Loucy (cell line): ENCODE results near the gene NINL.

ENCODE experiments used
- H2AFZ ChIP-seq: fragments of 200-600 bp; sonication (generic); 2 replicates; pipeline ENCODE4 v1.6.0; 2016; ENCODE audit warnings: antibody characterized with exemption, mild to moderate bottlenecking, low read length, moderate library complexity
- H3F3A ChIP-seq: fragments of 200-600 bp; 2 replicates; pipeline ENCODE4 v1.6.0; 2016; ENCODE audit warnings: antibody characterized with exemption, low read depth, mild to moderate bottlenecking
- H3K27me3 ChIP-seq: fragments of 200-600 bp; sonication (generic); 2 replicates; pipeline ENCODE4 v1.6.1; 2014; ENCODE audit warnings: low read length, mild to moderate bottlenecking; ENCODE audit not compliant: insufficient read depth, poor library complexity, severe bottlenecking
- H3K36me3 ChIP-seq: fragments of 200-600 bp; sonication (generic); 2 replicates; pipeline ENCODE4 v1.6.1; 2016; ENCODE audit warnings: low read length; ENCODE audit not compliant: insufficient read depth
- H3K4me1 ChIP-seq: fragments of 200-600 bp; sonication (generic); 2 replicates; pipeline ENCODE4 v1.5.1; 2014; ENCODE audit warnings: low read length, mild to moderate bottlenecking; ENCODE audit not compliant: insufficient read depth, poor library complexity, severe bottlenecking
- H3K4me2 ChIP-seq: fragments of 200-600 bp; sonication (generic); 2 replicates; pipeline ENCODE4 v1.6.0; 2014; ENCODE audit warnings: antibody characterized with exemption, low read length, low read depth, mild to moderate bottlenecking; ENCODE audit not compliant: poor library complexity, severe bottlenecking
- H3K4me3 ChIP-seq: fragments of 200-600 bp; sonication (generic); 2 replicates; pipeline ENCODE4 v1.5.1; 2014; ENCODE audit warnings: low read length, mild to moderate bottlenecking, mixed read lengths; ENCODE audit not compliant: poor library complexity, severe bottlenecking
- H3K79me2 ChIP-seq: fragments of 200-600 bp; sonication (generic); 2 replicates; pipeline ENCODE4 v1.6.1; 2014; ENCODE audit warnings: low read length; ENCODE audit not compliant: insufficient read depth
- H3K9ac ChIP-seq: fragments of 200-600 bp; sonication (generic); 2 replicates; pipeline ENCODE4 v1.6.0; 2014; ENCODE audit warnings: mild to moderate bottlenecking, low read depth, low read length, moderate library complexity; ENCODE audit not compliant: poor library complexity, severe bottlenecking
- H3K9me2 ChIP-seq: fragments of 200-600 bp; sonication (generic); replicated peaks from 2 replicates; pipeline ENCODE4 v1.6.1; 2016; ENCODE audit warnings: low read depth, low read length, mixed read lengths
- H3K9me3 ChIP-seq: fragments of 200-600 bp; sonication (generic); 2 replicates; pipeline ENCODE4 v1.6.1; 2014; ENCODE audit warnings: mild to moderate bottlenecking, antibody characterized with exemption, low read length, low read depth; ENCODE audit not compliant: insufficient read depth
- H4K20me1 ChIP-seq: fragments of 200-600 bp; sonication (generic); 2 replicates; pipeline ENCODE4 v1.6.0; 2014; ENCODE audit warnings: antibody characterized with exemption, low read length, mild to moderate bottlenecking; ENCODE audit not compliant: insufficient read depth, poor library complexity, severe bottlenecking
- EZH2phosphoT487 ChIP-seq: fragments of 200-600 bp; IDR thresholded peaks from 2 replicates; pipeline ENCODE4 v1.6.1; 2018; ENCODE audit warnings: antibody characterized with exemption, mild to moderate bottlenecking, moderate library complexity, borderline replicate concordance
- TF ChIP-seq, protein P1 (sequence below): fragments of 200-600 bp; sonication (generic); conservative IDR thresholded peaks from 2 replicates; pipeline ENCODE4 v1.5.1; 2014; ENCODE audit warnings: mild to moderate bottlenecking, antibody characterized with exemption, low read length

The NINL gene

GRCh38 chr20:25544734-25545133 is 40.6 kb downstream of the NINL start:
- Histone ChIP-seq H3K27me3 (no peaks in the 10 kb centered on the region), H3K79me2 (peaks cover 19% of the 10 kb centered on the region; the same call in 1 of the 2 replicates), H3K36me3 (peaks cover 6% of the 10 kb centered on the region; the same call in 1 of the 2 replicates), H3K4me2 (no peak overlapping the region), H3F3A (no peaks in the 10 kb centered on the region), H4K20me1 (peaks cover 13% of the 10 kb centered on the region), H3K9me2 (no peaks in the 10 kb centered on the region), H3K9ac (no peak overlapping the region), H3K4me3 (no peak overlapping the region), H3K4me1 (no peaks in the 10 kb centered on the region), H2AFZ (no peak overlapping the region), H3K9me3 (no peaks in the 10 kb centered on the region)
- TF ChIP-seq, protein P1, sequence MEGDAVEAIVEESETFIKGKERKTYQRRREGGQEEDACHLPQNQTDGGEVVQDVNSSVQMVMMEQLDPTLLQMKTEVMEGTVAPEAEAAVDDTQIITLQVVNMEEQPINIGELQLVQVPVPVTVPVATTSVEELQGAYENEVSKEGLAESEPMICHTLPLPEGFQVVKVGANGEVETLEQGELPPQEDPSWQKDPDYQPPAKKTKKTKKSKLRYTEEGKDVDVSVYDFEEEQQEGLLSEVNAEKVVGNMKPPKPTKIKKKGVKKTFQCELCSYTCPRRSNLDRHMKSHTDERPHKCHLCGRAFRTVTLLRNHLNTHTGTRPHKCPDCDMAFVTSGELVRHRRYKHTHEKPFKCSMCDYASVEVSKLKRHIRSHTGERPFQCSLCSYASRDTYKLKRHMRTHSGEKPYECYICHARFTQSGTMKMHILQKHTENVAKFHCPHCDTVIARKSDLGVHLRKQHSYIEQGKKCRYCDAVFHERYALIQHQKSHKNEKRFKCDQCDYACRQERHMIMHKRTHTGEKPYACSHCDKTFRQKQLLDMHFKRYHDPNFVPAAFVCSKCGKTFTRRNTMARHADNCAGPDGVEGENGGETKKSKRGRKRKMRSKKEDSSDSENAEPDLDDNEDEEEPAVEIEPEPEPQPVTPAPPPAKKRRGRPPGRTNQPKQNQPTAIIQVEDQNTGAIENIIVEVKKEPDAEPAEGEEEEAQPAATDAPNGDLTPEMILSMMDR, result no peak
- no peak for TF ChIP-seq EZH2phosphoT487

DNA sequence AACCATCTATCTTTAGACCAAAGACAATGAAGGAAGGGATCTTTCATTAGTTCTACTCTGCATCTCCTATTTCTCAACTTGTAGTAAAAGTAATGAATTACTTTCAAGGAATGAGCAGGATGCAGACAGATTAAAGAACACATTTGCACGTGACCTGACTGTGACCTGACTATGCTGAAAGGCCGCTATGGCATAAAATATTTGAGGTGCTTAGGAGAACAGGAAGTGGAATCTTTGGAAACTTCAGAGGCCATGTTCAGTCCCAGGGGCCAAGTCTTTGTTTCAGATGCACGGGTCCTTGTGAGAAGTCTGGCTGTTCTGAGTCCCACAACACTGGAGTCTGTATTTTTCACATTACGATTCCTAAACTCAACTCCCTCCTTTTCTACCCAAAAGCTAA is 41.0 kb downstream of the NINL start:
- H3K36me3 ChIP-seq, result peaks cover 6% of the 10 kb centered on the region; the same call in 1 of the 2 replicates
- no peaks in the 10 kb centered on the region for H3K27me3 ChIP-seq
- H3K4me2 ChIP-seq, result no peak overlapping the region
- TF ChIP-seq EZH2phosphoT487, result no peak
- TF ChIP-seq, protein P1, result no peak
- H2AFZ ChIP-seq, result no peak overlapping the region
- no peaks in the 10 kb centered on the region for H3K9me2 ChIP-seq
- H3K9me3 ChIP-seq, result no peaks in the 10 kb centered on the region
- H3K4me1 ChIP-seq, result no peaks in the 10 kb centered on the region
- H3K9ac ChIP-seq, result no peak overlapping the region
- peaks cover 13% of the 10 kb centered on the region for H4K20me1 ChIP-seq
- no peak overlapping the region for H3K4me3 ChIP-seq
- no peaks in the 10 kb centered on the region for H3F3A ChIP-seq
- H3K79me2 ChIP-seq, result peaks cover 19% of the 10 kb centered on the region; the same call in 1 of the 2 replicates

DNA sequence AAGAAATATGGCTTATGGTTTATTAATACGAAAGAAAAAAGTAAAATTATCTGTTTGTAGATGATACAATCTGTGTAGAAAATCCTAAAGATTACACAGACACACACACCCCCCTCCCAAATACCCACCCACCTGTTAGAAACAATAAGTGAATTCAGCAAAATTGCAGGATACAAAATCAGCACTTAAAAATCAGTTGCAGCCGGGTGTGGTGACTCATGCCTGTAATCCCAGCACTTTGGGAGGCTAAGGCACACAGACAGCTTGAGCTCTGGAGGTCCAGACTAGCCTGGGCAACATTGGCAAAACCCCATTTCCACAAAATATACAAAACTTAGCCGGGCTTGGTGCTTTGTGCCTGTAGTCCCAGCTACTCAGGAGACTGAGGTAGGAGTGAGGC is 42.3 kb downstream of the NINL start:
- H3K4me3 ChIP-seq, result no peak overlapping the region
- TF ChIP-seq, protein P1, result no peak
- TF ChIP-seq EZH2phosphoT487, result no peak
- peaks cover 6% of the 10 kb centered on the region; the same call in 1 of the 2 replicates for H3K36me3 ChIP-seq
- H3K79me2 ChIP-seq, result peaks cover 19% of the 10 kb centered on the region; the same call in 1 of the 2 replicates
- no peaks in the 10 kb centered on the region for H3K9me2 ChIP-seq
- H3K4me1 ChIP-seq, result no peaks in the 10 kb centered on the region
- no peaks in the 10 kb centered on the region for H3K9me3 ChIP-seq
- H3K9ac ChIP-seq, result no peak overlapping the region
- H3K27me3 ChIP-seq, result no peaks in the 10 kb centered on the region
- H3K4me2 ChIP-seq, result no peak overlapping the region
- peaks cover 5% of the 10 kb centered on the region for H4K20me1 ChIP-seq
- no peak overlapping the region for H2AFZ ChIP-seq
- no peaks in the 10 kb centered on the region for H3F3A ChIP-seq
